Colonic mucosa (tissue), 4 donors: ENCODE measurements around the gene FAM149A. TPM values are rescaled to one million over a fixed set of nuclear protein-coding genes. Genes with fewer than 3 reads are reported as not detected.

Experiments
- DNase-seq: peaks from one replicate; pipeline ENCODE4 v3.0.0-alpha.2; 2020
- H3K27ac ChIP-seq: fragments of 200-600 bp; one replicate; pipeline ENCODE4 v1.8.0; 2021
- H3K27me3 ChIP-seq: fragments of 200-600 bp; one replicate; pipeline ENCODE4 v1.8.0; 2021
- H3K36me3 ChIP-seq: fragments of 200-600 bp; one replicate; pipeline ENCODE4 v1.8.0; 2021
- H3K4me1 ChIP-seq: fragments of 200-600 bp; one replicate; pipeline ENCODE4 v1.8.0; 2021; ENCODE audit warnings: mild to moderate bottlenecking
- H3K4me3 ChIP-seq: fragments of 200-600 bp; one replicate; pipeline ENCODE4 v1.8.0; 2021
- H3K9ac ChIP-seq, 2 donors: one replicate each; pipeline ENCODE4 v1.7.0; 2013; ENCODE audit warnings: control low read depth in 2 of 2, low read depth in 2 of 2, low read length in 2 of 2
- H3K9me3 ChIP-seq: fragments of 200-600 bp; one replicate; pipeline ENCODE4 v1.8.0; 2021
- intact Hi-C: fragments of 100-400 bp; cut with DNase I; formaldehyde crosslinking; loops from one replicate; pipeline ENCODE4 v1.14.1; 2022
- total RNA-seq, 2 donors: library from RNA; stranded (reverse); fragmentation: NEBNext Ultra II Directional in 1 of 2; extraction: Animal tissue kit (Norgen Biotek cat#: 25700) in 1 of 2; gene quantifications; one replicate each; pipeline ENCODE4 v1.2.1, GENCODE V29; 2021
- TF ChIP-seq, protein P1 (sequence below): fragments of 200-600 bp; IDR thresholded peaks from one replicate; pipeline ENCODE4 v1.8.0; 2022; ENCODE audit warnings: antibody characterized with exemption, mild to moderate bottlenecking
- donor health status: healthy.
- donor health status: DM: no; HTN: no; CAD: no.
- donor health status: DM: no; HTN: no; CAD: no.

FAM149A gene
- total RNA-seq, 2 donors from 2014 or later, result 13.8 to 16.6 TPM

DNA sequence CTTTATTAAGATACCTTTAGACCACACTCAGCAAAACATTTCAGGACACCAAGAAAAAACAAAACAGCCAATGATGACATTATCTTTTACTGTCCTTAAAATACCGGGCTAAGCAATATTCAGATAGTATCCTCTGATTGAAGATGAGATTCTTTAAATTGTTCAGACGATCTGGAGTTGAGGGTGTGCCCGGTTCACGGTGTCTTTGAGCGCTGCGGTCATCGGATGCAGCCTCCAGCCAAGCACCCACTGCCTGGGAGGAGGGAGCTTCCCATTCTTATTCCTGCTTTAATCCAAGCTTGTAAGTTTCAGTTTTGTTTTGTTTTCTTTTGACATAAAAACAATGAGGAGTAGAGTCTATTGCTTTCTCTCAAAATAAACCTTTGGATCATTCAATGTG lies 14.1 kb downstream of the FAM149A start:
- no peak overlapping the region for H3K9ac ChIP-seq
- DNase-seq, result no peak
- intact Hi-C loops, result no loop called here

DNA sequence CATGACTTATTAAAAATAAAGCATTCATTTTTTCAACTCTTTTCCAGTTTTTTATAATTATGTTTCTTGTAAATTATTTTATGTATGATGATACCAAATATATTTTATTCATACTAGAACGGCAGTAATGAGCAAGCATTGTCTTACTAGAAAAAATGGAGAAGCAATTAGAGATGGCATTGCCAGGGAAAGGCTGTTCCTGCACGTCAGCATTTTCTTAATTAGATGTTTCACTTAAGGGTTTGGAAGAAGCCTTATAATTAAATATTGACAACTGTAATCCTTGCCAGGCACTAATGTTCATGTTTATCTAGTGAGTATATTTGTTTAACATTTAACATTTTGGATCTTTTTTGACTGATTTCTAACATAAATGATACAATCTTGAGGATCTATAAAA lies 16.6 kb downstream of the FAM149A start:
- Histone ChIP-seq H3K27me3 (no peaks in the 10 kb centered on the region), H3K9ac (no peak overlapping the region), H3K4me1 (no peaks in the 10 kb centered on the region), H3K36me3 (no peaks in the 10 kb centered on the region), H3K27ac (no peak overlapping the region), H3K4me3 (no peak overlapping the region), H3K9me3 (no peaks in the 10 kb centered on the region)
- intact Hi-C loops, result no loop called here
- DNase-seq, result no peak
- TF ChIP-seq, protein P1, sequence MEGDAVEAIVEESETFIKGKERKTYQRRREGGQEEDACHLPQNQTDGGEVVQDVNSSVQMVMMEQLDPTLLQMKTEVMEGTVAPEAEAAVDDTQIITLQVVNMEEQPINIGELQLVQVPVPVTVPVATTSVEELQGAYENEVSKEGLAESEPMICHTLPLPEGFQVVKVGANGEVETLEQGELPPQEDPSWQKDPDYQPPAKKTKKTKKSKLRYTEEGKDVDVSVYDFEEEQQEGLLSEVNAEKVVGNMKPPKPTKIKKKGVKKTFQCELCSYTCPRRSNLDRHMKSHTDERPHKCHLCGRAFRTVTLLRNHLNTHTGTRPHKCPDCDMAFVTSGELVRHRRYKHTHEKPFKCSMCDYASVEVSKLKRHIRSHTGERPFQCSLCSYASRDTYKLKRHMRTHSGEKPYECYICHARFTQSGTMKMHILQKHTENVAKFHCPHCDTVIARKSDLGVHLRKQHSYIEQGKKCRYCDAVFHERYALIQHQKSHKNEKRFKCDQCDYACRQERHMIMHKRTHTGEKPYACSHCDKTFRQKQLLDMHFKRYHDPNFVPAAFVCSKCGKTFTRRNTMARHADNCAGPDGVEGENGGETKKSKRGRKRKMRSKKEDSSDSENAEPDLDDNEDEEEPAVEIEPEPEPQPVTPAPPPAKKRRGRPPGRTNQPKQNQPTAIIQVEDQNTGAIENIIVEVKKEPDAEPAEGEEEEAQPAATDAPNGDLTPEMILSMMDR, result no peak

More for the DNA sequence above, 14.1 kb downstream of the FAM149A start:
- H3K27ac ChIP-seq, result no peak overlapping the region
- no peaks in the 10 kb centered on the region for H3K27me3 ChIP-seq
- no peaks in the 10 kb centered on the region for H3K9me3 ChIP-seq
- TF ChIP-seq, protein P1, result no peak
- no peaks in the 10 kb centered on the region for H3K4me1 ChIP-seq
- no peak overlapping the region for H3K4me3 ChIP-seq
- H3K36me3 ChIP-seq, result no peaks in the 10 kb centered on the region

DNA sequence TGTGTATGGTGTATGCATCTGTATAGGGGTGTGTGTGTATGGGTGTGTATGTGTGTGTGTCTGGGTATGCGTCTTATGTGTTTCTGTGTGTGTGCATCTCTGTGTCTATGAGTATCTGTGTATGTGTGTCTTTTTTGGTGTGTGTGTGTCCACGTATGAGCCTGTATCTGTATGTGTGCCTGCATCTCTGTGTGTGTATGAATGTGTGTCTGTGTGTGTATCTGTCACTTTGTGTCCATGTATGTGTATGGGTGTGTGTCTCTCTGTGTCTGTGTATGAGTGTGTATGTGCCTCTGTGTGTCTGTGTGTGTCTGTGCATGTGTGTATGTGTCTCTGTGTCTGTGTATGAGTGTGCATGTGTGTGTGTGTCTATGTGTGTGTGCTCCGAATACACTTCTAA lies 24.3 kb downstream of the FAM149A start:
- Histone ChIP-seq H3K27ac (no peak overlapping the region), H3K4me1 (no peaks in the 10 kb centered on the region), H3K9ac (no peak overlapping the region), H3K4me3 (no peak overlapping the region), H3K36me3 (no peaks in the 10 kb centered on the region), H3K9me3 (no peaks in the 10 kb centered on the region), H3K27me3 (no peaks in the 10 kb centered on the region)
- no peak for DNase-seq
- TF ChIP-seq, protein P1, result no peak
- intact Hi-C loops, result no loop called here

DNA sequence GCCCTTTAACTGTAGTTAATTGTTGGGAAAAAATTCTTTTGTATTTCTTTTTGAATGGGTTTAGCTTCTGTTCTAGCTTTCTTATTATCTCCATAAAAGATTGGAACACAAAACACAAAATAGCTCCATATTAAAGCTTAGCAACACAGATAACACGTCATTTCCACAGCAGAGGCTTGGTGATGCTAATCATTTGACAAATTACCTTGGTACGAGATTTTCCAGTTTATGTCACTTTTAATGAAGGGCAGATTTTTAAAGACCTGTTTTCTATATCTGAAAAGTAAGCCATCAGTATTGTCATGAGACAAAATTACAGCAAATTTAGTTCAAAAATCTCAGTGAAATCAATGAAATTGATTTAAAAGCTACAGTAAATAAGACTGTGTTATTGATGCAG lies 27.4 kb downstream of the FAM149A start:
- Histone ChIP-seq H3K27me3 (no peaks in the 10 kb centered on the region), H3K4me1 (no peaks in the 10 kb centered on the region), H3K4me3 (no peak overlapping the region), H3K27ac (no peak overlapping the region), H3K9ac (no peak overlapping the region), H3K9me3 (no peaks in the 10 kb centered on the region), H3K36me3 (no peaks in the 10 kb centered on the region)
- no peak for DNase-seq
- intact Hi-C loops, result no loop called here
- TF ChIP-seq, protein P1, result no peak

DNA sequence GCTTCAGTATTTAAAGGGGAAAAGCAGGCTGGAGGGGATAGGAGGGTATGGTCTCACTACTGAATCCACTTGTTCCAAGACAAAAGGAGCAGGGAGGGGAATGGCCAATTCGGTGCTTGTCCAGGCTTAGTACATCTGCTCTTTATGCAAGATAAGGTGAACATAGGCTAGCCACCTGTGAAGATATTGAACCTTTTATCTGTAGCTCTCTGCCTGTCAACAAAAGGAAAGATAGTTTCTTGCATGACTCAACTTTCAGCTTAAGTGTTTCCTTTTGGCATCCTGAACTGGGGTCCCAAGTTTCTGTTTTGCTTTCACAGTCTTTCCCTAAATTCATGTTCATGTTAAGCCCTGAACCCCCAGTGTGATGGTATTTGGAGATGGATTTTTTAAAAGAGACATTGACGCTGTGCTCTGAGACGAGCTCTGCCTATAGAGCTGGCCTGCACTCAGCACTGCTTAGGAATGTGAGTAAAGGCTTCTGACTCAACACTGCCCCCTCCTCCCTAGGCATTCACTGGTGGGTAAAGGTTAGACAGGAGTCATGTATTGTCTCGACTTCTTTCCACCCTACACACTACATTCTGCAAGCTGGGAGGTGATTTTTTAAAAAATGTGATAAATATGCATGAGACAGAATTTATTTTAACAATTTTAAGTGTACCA lies 28.2 kb downstream of the FAM149A start:
- no peak for DNase-seq
- no peaks in the 10 kb centered on the region for H3K27me3 ChIP-seq
- H3K4me3 ChIP-seq, result no peak overlapping the region
- H3K9me3 ChIP-seq, result no peaks in the 10 kb centered on the region
- no peaks in the 10 kb centered on the region for H3K4me1 ChIP-seq
- no peak overlapping the region for H3K9ac ChIP-seq
- intact Hi-C loops, result no loop called here
- no peaks in the 10 kb centered on the region for H3K36me3 ChIP-seq
- no peak overlapping the region for H3K27ac ChIP-seq
- TF ChIP-seq, protein P1, result no peak
